GM12892 (cell line): ENCODE measurements around the gene KCNT1.

Experiments
- POLR2A ChIP-seq: IDR thresholded peaks from 2 replicates; pipeline ENCODE4 v1.6.1; 2011; ENCODE audit warnings: low read depth, low read length, control low read depth
- TAF1 ChIP-seq: IDR thresholded peaks from 2 replicates; pipeline ENCODE4 v1.6.1; 2011; ENCODE audit warnings: low read depth, mild to moderate bottlenecking, control low read depth, low read length, borderline replicate concordance

DNA sequence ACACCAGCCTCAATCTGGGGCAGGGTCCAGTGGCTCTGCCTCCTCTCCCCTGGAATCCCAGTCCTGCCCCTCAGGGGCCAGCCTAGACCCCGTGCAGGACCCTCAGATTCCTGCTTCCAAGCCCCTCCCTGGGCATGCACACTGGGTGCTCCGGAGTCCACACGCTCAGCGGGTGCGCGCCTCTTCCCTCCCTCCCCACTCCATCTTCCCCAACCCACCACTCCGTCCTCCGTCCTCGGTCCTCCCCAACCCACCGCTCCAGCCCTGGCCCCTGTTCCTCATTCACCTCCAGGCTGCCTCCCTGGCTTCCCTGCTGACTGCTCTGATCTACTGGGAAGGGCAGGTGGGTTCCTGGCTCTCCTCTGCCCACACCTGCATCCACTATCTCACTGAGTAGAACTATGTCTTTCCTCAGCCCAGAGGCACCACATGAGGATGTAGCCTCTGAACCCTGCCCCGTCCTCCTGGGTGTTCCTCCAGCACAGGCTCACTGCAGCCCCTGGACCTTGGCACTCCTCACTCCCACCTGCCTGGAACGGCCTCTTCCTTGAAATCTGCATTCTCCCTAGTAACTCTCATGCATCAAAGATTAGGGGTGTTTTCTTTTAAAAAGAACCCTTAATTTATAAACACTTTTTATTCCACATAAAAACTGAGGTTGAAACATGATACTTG is 112.6 kb downstream of the KCNT1 start:
- TF ChIP-seq POLR2A: no peak
- no peak for TF ChIP-seq TAF1
